ENCODE data around the gene CCDC102A. TPM values are rescaled to one million over a fixed set of nuclear protein-coding genes. Genes with fewer than 3 reads are reported as not detected.

CCDC102A gene
- total and polyA plus RNA-seq, 2 of the 13 experiments (the other 11 are each of a cell fraction or from before 2014, with no cell fraction given), result 2.1 to 2.8 TPM

- intact Hi-C loops (cut with micrococcal nuclease; ENCODE audit: unreplicated experiment) (no loop called here), in situ Hi-C loops (cut with HindIII; ENCODE audit: extremely low pct_ligation_motif_present, low pct_unique_long_range_greater_than_20kb) (no loop called here)
- no peak overlapping the region for H3K27ac ChIP-seq (ENCODE audit: extremely low read length, insufficient read depth, low read length)
- peaks cover 34% of the 10 kb centered on the region for H3K4me1 ChIP-seq (ENCODE audit: insufficient read depth, low read length)
- no peak overlapping the region for H2AFZ ChIP-seq (ENCODE audit: low read length)
- 61% methylated on average over 4 of the region's 4 CpGs for WGBS (ENCODE audit: low lambda C conversion rate)
- H3K4me2 ChIP-seq (ENCODE audit: low read depth, low read length), result no peak overlapping the region
- BruUV-seq (replicated peaks), result no TSS peak
- no peaks in the 10 kb centered on the region for H3K9me3 ChIP-seq (ENCODE audit: low read length)
- no peak for DNase-seq (ENCODE audit: low spot score)
- no peak for FAIRE-seq
- H3K4me3 ChIP-seq (replicated peaks in 1 of 3; ENCODE audit: insufficient read depth in 1 of 3, low read depth in 2 of 3, low read length in 3 of 3), result no peak overlapping the region
- ATAC-seq, result no peak
- TF ChIP-seq ZNF629 (CRISPR knock-in tag; conservative IDR thresholded peaks at IDR 0.05), result peak; percentile 65
- TF ChIP-seq ZNF768 (CRISPR knock-in tag; IDR thresholded peaks at IDR 0.05), result peak; percentile 40
- TF ChIP-seq ATRX (CRISPR knock-in tag; IDR thresholded peaks at IDR 0.05; ENCODE audit: borderline replicate concordance), result no peak
- H3K9ac ChIP-seq (ENCODE audit: insufficient read depth, low read depth, low read length), result no peak overlapping the region
- H3K36me3 ChIP-seq (replicated peaks in 1 of 2; ENCODE audit: control insufficient read depth in 1 of 2, insufficient read depth in 2 of 2, low read length in 2 of 2), result no peaks in the 10 kb centered on the region
- no peaks in the 10 kb centered on the region for H4K20me1 ChIP-seq (ENCODE audit: insufficient read depth, low read length)
- CTCF ChIA-PET (ENCODE audit: low intra/inter-chr PET ratio, low total read pairs), result no interaction called here
- peaks cover 1 to 3% of the 10 kb centered on the region in 2 experiments; a peak in 2 of 5 replicates for H3K27me3 ChIP-seq (ENCODE audit: control insufficient read depth in 1 of 2, insufficient read depth in 2 of 2, low read length in 2 of 2)
- no peaks in the 10 kb centered on the region for H3K79me2 ChIP-seq (ENCODE audit: insufficient read depth, low read length)
- POLR2A ChIA-PET, result interaction anchor here (3.5 kb wide), 1 partner anchor 43 kb away, joined by 12 read pairs; no protein-coding TSS in a partner anchor
These were observed 22.0 kb downstream of the CCDC102A start for GRCh38 chr16:57514371-57514770.

DNA sequence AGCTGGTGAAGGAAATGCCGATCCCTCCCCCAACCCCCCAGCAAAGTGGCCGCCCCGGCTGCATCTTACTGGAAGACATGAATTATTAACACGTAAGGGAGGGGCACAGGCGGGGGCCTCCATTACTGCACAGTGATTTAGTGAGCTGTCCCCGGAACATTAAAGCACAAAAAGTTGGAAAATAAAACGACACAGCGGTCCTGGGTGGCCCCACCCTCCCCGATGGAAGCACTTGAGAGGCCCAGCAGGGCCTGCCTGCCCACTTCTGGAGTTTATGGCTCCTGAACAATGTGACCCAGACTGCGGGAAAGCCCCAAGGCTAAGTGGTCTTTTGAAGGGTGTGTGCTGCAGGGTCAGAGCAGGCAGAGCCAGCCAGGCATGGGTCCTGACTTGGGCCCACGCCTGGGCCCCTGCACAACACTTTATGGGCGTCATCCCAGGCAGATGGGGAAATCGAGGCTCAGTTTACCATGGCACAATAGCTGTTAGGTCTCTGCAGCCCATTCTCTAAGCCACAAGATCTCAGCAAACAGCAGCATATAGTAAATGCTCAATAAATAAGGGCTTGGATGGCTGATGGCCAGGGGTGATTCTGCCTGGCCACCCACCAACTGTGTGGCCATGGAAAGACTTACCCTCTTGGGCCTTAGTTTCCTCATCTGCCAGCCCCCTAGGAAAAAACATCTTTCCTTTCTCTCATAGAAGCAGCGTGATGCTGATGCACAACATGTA, 22.8 kb downstream of the CCDC102A start:
- Histone ChIP-seq H2AFZ (ENCODE audit: low read length) (no peak overlapping the region), H3K9me3 (ENCODE audit: low read length) (no peaks in the 10 kb centered on the region), H3K4me3 (replicated peaks in 1 of 3; ENCODE audit: insufficient read depth in 1 of 3, low read depth in 2 of 3, low read length in 3 of 3) (no peak overlapping the region), H3K9ac (ENCODE audit: insufficient read depth, low read depth, low read length) (no peak overlapping the region), H3K4me2 (ENCODE audit: low read depth, low read length) (no peak overlapping the region), H3K4me1 (ENCODE audit: insufficient read depth, low read length) (peaks cover 32% of the 10 kb centered on the region), H3K27me3 (ENCODE audit: control insufficient read depth in 1 of 2, insufficient read depth in 2 of 2, low read length in 2 of 2) (peaks cover 2 to 9% of the 10 kb centered on the region in 2 experiments; a peak in 3 of 5 replicates), H3K36me3 (replicated peaks in 1 of 2; ENCODE audit: control insufficient read depth in 1 of 2, insufficient read depth in 2 of 2, low read length in 2 of 2) (no peaks in the 10 kb centered on the region), H3K27ac (ENCODE audit: extremely low read length, insufficient read depth, low read length) (no peak overlapping the region), H4K20me1 (ENCODE audit: insufficient read depth, low read length) (no peaks in the 10 kb centered on the region), H3K79me2 (ENCODE audit: insufficient read depth, low read length) (no peaks in the 10 kb centered on the region)
- ChIA-PET CTCF (ENCODE audit: low intra/inter-chr PET ratio, low total read pairs) (no interaction called here), POLR2A (interaction anchor here (3.5 to 3.7 kb wide), 2 partner anchors 27 to 42 kb away, joined by 12 to 15 read pairs; partner anchors contain the start of gene DOK4)
- BruUV-seq (replicated peaks), result no TSS peak
- FAIRE-seq, result no peak
- no peak for ATAC-seq
- intact Hi-C loops (cut with micrococcal nuclease; ENCODE audit: unreplicated experiment), result no loop called here
- DNase-seq (ENCODE audit: low spot score), result no peak
- in situ Hi-C loops (cut with HindIII; ENCODE audit: extremely low pct_ligation_motif_present, low pct_unique_long_range_greater_than_20kb), result no loop called here
- WGBS (ENCODE audit: low lambda C conversion rate), result 55% methylated on average over 14 of the region's 14 CpGs
- TF ChIP-seq KDM1A (CRISPR knock-in tag; IDR thresholded peaks at IDR 0.05), result no peak
- TF ChIP-seq ZNF496 (CRISPR knock-in tag; IDR thresholded peaks at IDR 0.05; ENCODE audit: insufficient replicate concordance), result no peak
- TF ChIP-seq ZBTB33 (CRISPR knock-in tag; IDR thresholded peaks at IDR 0.05), result no peak
- no peak for TF ChIP-seq SYNCRIP (IDR thresholded peaks at IDR 0.05; ENCODE audit: insufficient read depth, low read depth, low read length)
- no peak for TF ChIP-seq ZNF20 (CRISPR knock-in tag; IDR thresholded peaks at IDR 0.05)
- TF ChIP-seq PITX1 (CRISPR knock-in tag; IDR thresholded peaks at IDR 0.05), result no peak
- no peak for TF ChIP-seq ZBTB1 (CRISPR knock-in tag; IDR thresholded peaks at IDR 0.05; ENCODE audit: borderline replicate concordance)
- no peak for TF ChIP-seq NKX3-1 (CRISPR knock-in tag; IDR thresholded peaks at IDR 0.05)

Measured in HepG2 (cell line).